HepG2 (cell line): ENCODE data around the gene LIM2. TPM values are rescaled to one million over a fixed set of nuclear protein-coding genes. Genes with fewer than 3 reads are reported as not detected.

Experiments used
- BATF2 ChIP-seq: sonication (generic); formaldehyde crosslinking; IDR thresholded peaks from 2 replicates; pipeline ENCODE4 v1.8.0; 2022; ENCODE audit warnings: mild to moderate bottlenecking, missing genetic modification reagents, moderate library complexity
- CCDC6 ChIP-seq: sonication (generic); formaldehyde crosslinking; IDR thresholded peaks from 2 replicates; pipeline ENCODE4 v1.8.1; 2022; ENCODE audit warnings: mild to moderate bottlenecking, missing genetic modification reagents, moderate library complexity
- CENPX ChIP-seq: sonication (generic); formaldehyde crosslinking; IDR thresholded peaks from 2 replicates; pipeline ENCODE4 v1.9.0; 2021; ENCODE audit warnings: mild to moderate bottlenecking, missing genetic modification reagents, moderate library complexity
- ETV5 ChIP-seq: IDR thresholded peaks from 2 replicates; pipeline ENCODE4 v1.6.1; 2018; ENCODE audit warnings: missing biosample characterization, missing genetic modification reagents, inconsistent platforms, borderline replicate concordance
- FOXC1 ChIP-seq: sonication (generic); formaldehyde crosslinking; IDR thresholded peaks from 2 replicates; pipeline ENCODE4 v1.8.0; 2022; ENCODE audit warnings: mild to moderate bottlenecking, missing genetic modification reagents, borderline replicate concordance
- HNRNPLL ChIP-seq: fragments of 200-400 bp; formaldehyde crosslinking; IDR thresholded peaks from 2 replicates; pipeline ENCODE4 v1.6.1; 2017; ENCODE audit warnings: mild to moderate bottlenecking, low read depth, low read length; ENCODE audit not compliant: poor library complexity, severe bottlenecking
- MEIS1 ChIP-seq: sonication (generic); formaldehyde crosslinking; IDR thresholded peaks from 2 replicates; pipeline ENCODE4 v1.9.0; 2021; ENCODE audit warnings: mild to moderate bottlenecking, missing genetic modification reagents, moderate library complexity, borderline replicate concordance
- MTA1 ChIP-seq: sonication (generic); formaldehyde crosslinking; IDR thresholded peaks from 2 replicates; pipeline ENCODE4 v1.4.0; 2020; ENCODE audit warnings: missing genetic modification reagents, mild to moderate bottlenecking, borderline replicate concordance
- MYPOP ChIP-seq: sonication (generic); formaldehyde crosslinking; IDR thresholded peaks from 2 replicates; pipeline ENCODE4 v1.8.1; 2023; ENCODE audit warnings: mild to moderate bottlenecking, moderate library complexity, missing genetic modification reagents
- PBX2 ChIP-seq: IDR thresholded peaks from 2 replicates; pipeline ENCODE4 v1.6.1; 2016; ENCODE audit warnings: control low read depth
- PBX3 ChIP-seq: sonication (generic); formaldehyde crosslinking; IDR thresholded peaks from 2 replicates; pipeline ENCODE4 v1.8.1; 2023; ENCODE audit warnings: missing genetic modification reagents, inconsistent platforms, borderline replicate concordance
- RBM39 ChIP-seq: fragments of 200-400 bp; formaldehyde crosslinking; IDR thresholded peaks from one replicate; pipeline ENCODE4 v1.6.1; 2018; ENCODE audit warnings: antibody characterized with exemption, mild to moderate bottlenecking, low read depth, low read length; ENCODE audit not compliant: poor library complexity, severe bottlenecking
- REXO4 ChIP-seq: sonication (generic); formaldehyde crosslinking; IDR thresholded peaks from 2 replicates; pipeline ENCODE4 v1.8.0; 2022; ENCODE audit warnings: missing genetic modification reagents, mild to moderate bottlenecking, borderline replicate concordance
- SMYD3 ChIP-seq: sonication (generic); formaldehyde crosslinking; IDR thresholded peaks from 2 replicates; pipeline ENCODE4 v1.8.1; 2023; ENCODE audit warnings: mild to moderate bottlenecking, missing genetic modification reagents
- SOX6 ChIP-seq, 2 experiments: fragments of 450-650 bp in 1 of 2; sonication (generic) in 1 of 2; formaldehyde crosslinking in 1 of 2; IDR thresholded peaks; 2 replicates each; pipeline versions ENCODE4 v1.4.0 to v1.6.1; 2017 to 2020; ENCODE audit warnings: antibody characterized with exemption in 1 of 2, mild to moderate bottlenecking in 1 of 2, missing genetic modification reagents in 1 of 2
- SRF ChIP-seq: IDR thresholded peaks from 2 replicates; pipeline ENCODE4 v1.6.1; 2011; ENCODE audit warnings: mild to moderate bottlenecking, low read depth, low read length, moderate library complexity
- TBX2 ChIP-seq: sonication (generic); formaldehyde crosslinking; IDR thresholded peaks from 2 replicates; pipeline ENCODE4 v1.5.0; 2020; ENCODE audit warnings: missing genetic modification reagents, mild to moderate bottlenecking, borderline replicate concordance
- TCF12 ChIP-seq, 2 experiments: fragments of 450-650 bp in 1 of 2; sonication (generic) in 1 of 2; formaldehyde crosslinking in 1 of 2; IDR thresholded peaks; 2 replicates each; pipeline versions ENCODE4 v1.6.1 to v1.8.0; 2017 to 2022; ENCODE audit warnings: antibody characterized with exemption in 1 of 2, mild to moderate bottlenecking in 1 of 2, missing genetic modification reagents in 1 of 2, moderate library complexity in 1 of 2
- YEATS4 ChIP-seq: sonication (generic); formaldehyde crosslinking; IDR thresholded peaks from 2 replicates; pipeline ENCODE4 v1.4.0; 2020; ENCODE audit warnings: missing genetic modification reagents, borderline replicate concordance
- ZFAT ChIP-seq: sonication (generic); formaldehyde crosslinking; conservative IDR thresholded peaks from 2 replicates; pipeline ENCODE4 v1.8.1; 2023; ENCODE audit warnings: missing genetic modification reagents, inconsistent platforms
- ZKSCAN1 ChIP-seq: fragments of 150-350 bp; IDR thresholded peaks from 2 replicates; pipeline ENCODE4 v1.6.1; 2014; ENCODE audit warnings: low read length
- ZNF124 ChIP-seq: sonication (generic); formaldehyde crosslinking; IDR thresholded peaks from 2 replicates; pipeline ENCODE4 v1.4.0; 2020; ENCODE audit warnings: missing genetic modification reagents
- ZNF367 ChIP-seq: sonication (generic); formaldehyde crosslinking; IDR thresholded peaks from 2 replicates; pipeline ENCODE4 v1.4.0; 2020; ENCODE audit warnings: missing genetic modification reagents, borderline replicate concordance
- ZNF562 ChIP-seq: sonication (generic); formaldehyde crosslinking; IDR thresholded peaks from 2 replicates; pipeline ENCODE4 v1.8.0; 2022; ENCODE audit warnings: missing genetic modification reagents, borderline replicate concordance
- ZNF777 ChIP-seq: sonication (generic); formaldehyde crosslinking; IDR thresholded peaks from 2 replicates; pipeline ENCODE4 v1.4.0; 2020; ENCODE audit warnings: missing genetic modification reagents
- polyA plus RNA-seq, 8 experiments: library from polyadenylated mRNA; depleted of rRNA in 3 of 8; stranded (reverse) in 7 of 8; unstranded in 1 of 8; fragments of >200 nt; fragmentation: Illumina TruSeq in 4 of 8; extraction: Trizol in 4 of 8; gene quantifications; 2 replicates each; pipeline versions ENCODE4 v1.2.1 to v1.2.3, GENCODE V29; 2011 to 2016; ENCODE audit warnings: low read depth in 4 of 8, missing spikeins in 1 of 8, mixed read lengths in 1 of 8; ENCODE audit not compliant: insufficient read depth in 1 of 8
- total RNA-seq, 5 experiments: library from RNA; depleted of rRNA; stranded (reverse); fragments of >200 nt; fragmentation: Illumina TruSeq; extraction: Trizol; gene quantifications; 2 replicates each; pipeline ENCODE4 v1.2.3, GENCODE V29; 2016; ENCODE audit warnings: low read depth in 1 of 5

LIM2 gene
- total and polyA plus RNA-seq, 2 of the 13 experiments (the other 11 are each of a cell fraction or from before 2014, with no cell fraction given): 1.3 TPM; not detected in 1

GRCh38 chr19:51394050-51394836 lies 6.5 kb upstream of the LIM2 start (continued):
- TF ChIP-seq TCF12 (IDR thresholded peaks at IDR 0.05): no peak
- TF ChIP-seq TCF12 (CRISPR knock-in tag; IDR thresholded peaks at IDR 0.05): peak; percentile 33; the same call in 1 of the 2 replicates
- TF ChIP-seq ZNF777 (CRISPR knock-in tag): no peak
- peak; percentile 91 for TF ChIP-seq PBX2 (CRISPR knock-in tag)
- peak; percentile 93 for TF ChIP-seq MYPOP (CRISPR knock-in tag)
- TF ChIP-seq REXO4 (CRISPR knock-in tag): 0 out of 2 replicates have a peak, but pooled peaks have one; percentile 75
- peak; percentile 22 for TF ChIP-seq HNRNPLL
- 0 out of 2 replicates have a peak, but pooled peaks have one; percentile 26 for TF ChIP-seq FOXC1 (CRISPR knock-in tag)
- no peak for TF ChIP-seq CENPX (CRISPR knock-in tag)
- TF ChIP-seq YEATS4 (CRISPR knock-in tag): peak; percentile 66; the same call in 1 of the 2 replicates
- TF ChIP-seq ZNF367 (CRISPR knock-in tag): 0 out of 2 replicates have a peak, but pooled peaks have one; percentile 48
- no peak for TF ChIP-seq MTA1 (CRISPR knock-in tag)
- TF ChIP-seq ZNF124 (CRISPR knock-in tag): no peak
- TF ChIP-seq ETV5 (CRISPR knock-in tag): no peak
- no peak for TF ChIP-seq RBM39
- TF ChIP-seq ZKSCAN1: no peak
- TF ChIP-seq SOX6 (IDR thresholded peaks at IDR 0.05): no peak
- no peak for TF ChIP-seq SOX6 (CRISPR knock-in tag; IDR thresholded peaks at IDR 0.05)
- TF ChIP-seq TBX2 (CRISPR knock-in tag): peak; percentile 73
- TF ChIP-seq SMYD3 (CRISPR knock-in tag): peak; percentile 84; the same call in 1 of the 2 replicates
- peak; percentile 96 for TF ChIP-seq BATF2 (CRISPR knock-in tag)
- TF ChIP-seq CCDC6 (CRISPR knock-in tag): peak; percentile 85; the same call in 1 of the 2 replicates
- TF ChIP-seq SRF: peak; percentile 53; the same call in 1 of the 2 replicates
- peak; percentile 95 for TF ChIP-seq ZNF562 (CRISPR knock-in tag)
- TF ChIP-seq MEIS1 (CRISPR knock-in tag): peak; percentile 29; the same call in 1 of the 2 replicates
- TF ChIP-seq PBX3 (CRISPR knock-in tag): peak; percentile 52; the same call in 1 of the 2 replicates
- no peak for TF ChIP-seq ZFAT (CRISPR knock-in tag)
